SJCRH30 (cell line): Measurements from ENCODE around the gene CRIM1. TPM values are rescaled to one million over a fixed set of nuclear protein-coding genes. Genes with fewer than 3 reads are reported as not detected.

ENCODE experiments used
- DNase-seq, 2 experiments: peaks; one replicate each; pipeline ENCODE4 v3.0.0-alpha.2; 2015 to 2020
- H3K27ac ChIP-seq: fragments of 250-450 bp; sonication (Bioruptor Pico); 2 replicates; pipeline ENCODE4 v1.5.1; 2020; ENCODE audit warnings: mild to moderate bottlenecking, moderate library complexity
- H3K27me3 ChIP-seq: fragments of 250-450 bp; sonication (Bioruptor Pico); 2 replicates; pipeline ENCODE4 v1.5.1; 2020; ENCODE audit warnings: mild to moderate bottlenecking, moderate library complexity
- H3K36me3 ChIP-seq: fragments of 250-450 bp; sonication (Bioruptor Pico); 2 replicates; pipeline ENCODE4 v1.5.1; 2020; ENCODE audit warnings: mild to moderate bottlenecking, moderate library complexity
- H3K4me1 ChIP-seq: fragments of 250-450 bp; sonication (Bioruptor Pico); 2 replicates; pipeline ENCODE4 v1.5.1; 2020; ENCODE audit warnings: mild to moderate bottlenecking, moderate library complexity
- H3K4me3 ChIP-seq: fragments of 250-450 bp; sonication (Bioruptor Pico); 2 replicates; pipeline ENCODE4 v1.5.1; 2020; ENCODE audit warnings: mild to moderate bottlenecking, moderate library complexity
- H3K9me3 ChIP-seq: fragments of 250-450 bp; sonication (Bioruptor Pico); replicated peaks from 2 replicates; pipeline ENCODE4 v1.5.1; 2020; ENCODE audit warnings: mild to moderate bottlenecking, moderate library complexity
- total RNA-seq: library from RNA; depleted of rRNA; stranded (reverse); fragments of >200 nt; shearing (Covaris generic); gene quantifications from 2 replicates; pipeline ENCODE4 v1.2.3, GENCODE V29; 2014

The CRIM1 gene
- total RNA-seq, 1 experiment from 2014 or later: 12.6 TPM

DNA sequence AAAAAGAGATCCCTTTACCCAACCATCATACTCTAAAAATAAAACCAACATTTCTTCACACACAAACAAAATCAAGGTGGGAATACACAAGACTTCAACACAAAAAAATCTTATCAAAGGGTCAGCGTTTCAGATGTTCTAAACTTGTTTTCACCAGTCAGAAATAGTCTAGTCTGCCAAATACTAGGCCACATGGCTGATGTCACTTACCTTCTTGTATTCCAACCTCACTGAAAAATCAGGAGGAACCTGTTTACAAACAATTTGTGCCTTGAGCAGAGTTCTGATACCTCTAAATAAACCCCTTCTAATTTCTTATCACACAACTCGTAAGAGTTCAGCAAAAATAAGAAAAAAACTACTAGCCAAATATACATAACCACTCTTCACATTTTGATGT lies 222.3 kb downstream of the CRIM1 start:
- no peaks in the 10 kb centered on the region for H3K9me3 ChIP-seq
- no peak for DNase-seq
- H3K4me3 ChIP-seq: no peak overlapping the region
- H3K4me1 ChIP-seq: no peaks in the 10 kb centered on the region
- H3K27me3 ChIP-seq: no peaks in the 10 kb centered on the region
- H3K36me3 ChIP-seq: peaks cover 53% of the 10 kb centered on the region
- no peak overlapping the region for H3K27ac ChIP-seq

DNA sequence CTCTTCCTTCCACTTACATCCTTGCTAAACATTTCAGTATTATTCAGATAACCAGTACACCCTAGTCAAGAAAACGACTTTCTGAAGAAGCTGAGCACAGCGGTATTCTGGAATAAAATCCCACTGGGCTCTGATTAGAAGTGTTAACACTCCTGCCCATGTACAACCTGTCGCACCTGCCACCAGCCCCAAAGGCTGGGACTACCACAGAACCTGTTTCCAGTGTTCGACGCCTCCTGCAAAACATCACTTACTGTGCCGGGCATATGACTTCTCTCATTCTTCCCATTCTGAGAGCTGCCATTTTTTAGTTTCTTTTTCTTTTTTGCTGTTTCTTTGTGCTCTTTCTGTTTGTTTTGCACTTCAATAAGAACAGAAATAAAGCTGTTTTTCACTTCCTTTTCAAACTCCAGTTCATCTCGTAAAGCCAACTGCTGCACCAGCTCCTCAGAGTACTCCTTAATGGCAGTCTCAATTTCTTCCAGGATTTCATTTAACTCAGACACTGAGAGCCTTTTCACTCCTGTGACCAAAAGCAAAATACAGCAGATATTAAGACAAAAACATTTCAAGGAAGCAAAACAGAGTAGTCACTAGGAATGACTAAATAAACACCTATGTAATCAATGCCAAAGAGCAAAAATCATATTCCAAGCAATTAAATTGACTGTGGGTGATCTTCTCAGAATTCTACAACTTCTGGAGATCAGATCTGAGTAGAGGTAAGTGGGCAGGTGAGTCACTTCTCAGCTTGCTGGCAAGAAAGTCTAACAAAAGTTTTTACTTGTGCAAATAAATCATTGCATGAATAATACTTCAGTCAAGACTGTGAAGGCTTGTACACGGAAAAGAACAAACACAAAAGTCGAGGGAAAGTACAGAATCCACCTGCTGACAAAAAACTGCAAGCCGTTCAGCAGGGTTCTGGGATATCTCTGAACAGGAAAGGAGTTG lies 223.0 kb downstream of the CRIM1 start:
- DNase-seq: no peak
- no peak overlapping the region for H3K4me3 ChIP-seq
- H3K27ac ChIP-seq: no peak overlapping the region
- H3K4me1 ChIP-seq: no peaks in the 10 kb centered on the region
- H3K9me3 ChIP-seq: no peaks in the 10 kb centered on the region
- H3K27me3 ChIP-seq: no peaks in the 10 kb centered on the region
- peaks cover 57% of the 10 kb centered on the region for H3K36me3 ChIP-seq

DNA sequence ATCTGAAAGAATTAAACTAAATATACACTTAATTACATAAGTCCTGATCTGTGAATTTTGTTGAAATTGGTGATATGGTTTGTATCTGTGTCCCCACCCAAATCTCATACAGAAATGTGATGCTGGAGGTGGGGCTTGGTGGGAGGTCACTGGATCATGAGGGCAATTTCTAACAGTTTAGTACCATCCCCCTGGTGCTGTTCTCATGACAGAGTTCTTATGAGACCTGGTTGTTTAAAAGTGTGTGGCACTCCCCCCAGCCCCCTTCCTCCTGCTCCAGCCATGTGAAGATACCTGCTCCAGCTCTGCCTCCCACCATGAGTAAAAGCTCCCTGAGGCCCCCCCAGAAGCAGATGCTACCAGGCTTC lies 223.7 kb downstream of the CRIM1 start:
- peaks cover 56% of the 10 kb centered on the region for H3K36me3 ChIP-seq
- H3K27me3 ChIP-seq: no peaks in the 10 kb centered on the region
- H3K27ac ChIP-seq: no peak overlapping the region
- no peaks in the 10 kb centered on the region for H3K4me1 ChIP-seq
- no peak for DNase-seq
- no peaks in the 10 kb centered on the region for H3K9me3 ChIP-seq
- no peak overlapping the region for H3K4me3 ChIP-seq

DNA sequence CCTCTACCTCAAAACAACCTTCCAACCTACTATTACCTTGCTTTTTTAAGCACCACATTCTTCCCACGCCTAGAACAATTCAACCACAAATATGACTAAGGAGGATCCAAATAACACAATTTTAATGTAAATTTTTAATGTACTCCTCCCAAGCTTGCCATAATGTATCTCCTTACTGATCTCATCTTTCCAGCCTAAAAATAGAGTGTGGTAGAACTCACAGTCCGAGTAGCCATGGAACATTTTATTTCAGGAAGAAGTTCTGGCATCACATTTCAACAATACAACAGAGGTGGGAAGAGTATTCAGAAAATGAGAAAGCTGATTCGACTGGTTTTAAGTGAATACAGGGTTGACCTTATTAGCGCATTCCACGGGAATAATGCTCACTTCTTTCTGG lies 227.0 kb downstream of the CRIM1 start:
- no peak for DNase-seq
- H3K4me3 ChIP-seq: no peak overlapping the region
- H3K27ac ChIP-seq: no peak overlapping the region
- H3K36me3 ChIP-seq: peaks cover 61% of the 10 kb centered on the region
- no peaks in the 10 kb centered on the region for H3K9me3 ChIP-seq
- no peaks in the 10 kb centered on the region for H3K4me1 ChIP-seq
- H3K27me3 ChIP-seq: no peaks in the 10 kb centered on the region

DNA sequence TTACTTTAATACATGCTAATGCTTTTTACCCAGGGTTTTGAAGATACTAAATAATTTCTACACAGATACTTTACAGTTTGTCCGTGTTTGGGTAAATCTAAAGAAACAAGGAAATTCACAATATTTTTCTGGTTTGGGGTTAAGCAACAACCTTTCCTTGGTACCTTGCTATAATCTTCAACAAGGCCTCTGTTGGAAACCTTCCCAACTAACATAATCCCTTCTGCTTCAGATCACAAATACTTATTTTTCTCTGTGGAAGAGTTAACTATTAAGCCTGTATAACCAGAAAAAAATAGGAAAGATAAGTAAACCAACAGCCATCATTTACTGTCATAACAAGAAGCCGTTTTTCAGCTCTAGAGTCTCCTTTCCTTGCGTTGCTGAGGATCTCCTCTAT lies 227.4 kb downstream of the CRIM1 start:
- no peak overlapping the region for H3K4me3 ChIP-seq
- no peaks in the 10 kb centered on the region for H3K4me1 ChIP-seq
- H3K36me3 ChIP-seq: peaks cover 58% of the 10 kb centered on the region
- H3K9me3 ChIP-seq: no peaks in the 10 kb centered on the region
- no peaks in the 10 kb centered on the region for H3K27me3 ChIP-seq
- H3K27ac ChIP-seq: no peak overlapping the region
- no peak for DNase-seq

DNA sequence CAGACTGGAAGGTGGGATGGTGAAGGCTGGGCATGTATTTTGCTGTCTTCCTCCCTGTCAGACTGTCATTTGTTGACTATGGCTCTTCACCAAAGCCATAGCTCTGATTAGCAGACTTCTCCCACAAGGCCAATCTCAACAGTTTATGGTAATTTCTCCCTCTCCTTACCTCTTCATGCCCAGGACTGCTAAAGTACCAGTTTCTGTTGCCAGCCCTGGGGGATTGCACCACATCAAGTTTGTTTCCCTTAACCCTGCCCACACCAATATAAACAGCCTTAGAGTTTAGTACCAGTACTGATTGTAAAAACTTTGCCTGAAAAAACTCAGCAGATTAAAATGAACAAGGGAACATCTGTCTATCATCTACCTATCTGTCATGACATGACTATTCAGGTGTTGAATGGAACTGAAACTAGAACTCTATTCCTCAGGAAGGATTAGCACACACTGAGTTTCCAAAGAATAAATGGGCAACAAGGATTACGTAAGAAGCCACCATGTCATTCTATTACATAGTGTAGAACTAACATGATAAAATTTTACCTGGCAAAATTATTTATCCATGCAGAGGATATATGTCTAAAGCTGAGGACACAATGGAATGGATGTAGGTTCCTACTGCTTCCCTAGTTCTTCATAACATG lies 228.7 kb downstream of the CRIM1 start:
- H3K27ac ChIP-seq: no peak overlapping the region
- no peaks in the 10 kb centered on the region for H3K4me1 ChIP-seq
- peaks cover 53% of the 10 kb centered on the region for H3K36me3 ChIP-seq
- no peak for DNase-seq
- H3K9me3 ChIP-seq: no peaks in the 10 kb centered on the region
- H3K4me3 ChIP-seq: no peak overlapping the region
- no peaks in the 10 kb centered on the region for H3K27me3 ChIP-seq

DNA sequence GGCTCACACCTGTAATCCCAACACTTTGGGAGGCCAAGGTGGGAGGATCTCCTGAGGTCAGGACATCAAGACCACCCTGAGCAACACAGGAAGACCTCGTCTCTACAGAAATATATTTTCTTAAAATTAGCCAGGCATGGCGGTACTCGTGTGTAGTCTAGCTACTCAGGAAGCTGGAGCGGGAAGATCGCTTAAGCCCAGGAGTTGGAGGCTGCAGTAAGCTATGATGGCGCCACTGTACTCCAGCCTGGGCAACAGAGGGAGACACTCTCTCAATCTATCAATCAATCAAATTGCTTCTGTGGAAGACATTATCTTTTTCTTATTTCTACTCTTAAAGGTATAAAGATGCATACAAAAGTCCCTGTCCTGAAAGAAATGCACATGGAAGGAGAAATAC lies 231.1 kb downstream of the CRIM1 start:
- no peaks in the 10 kb centered on the region for H3K27me3 ChIP-seq
- no peak overlapping the region for H3K4me3 ChIP-seq
- peaks cover 31% of the 10 kb centered on the region for H3K36me3 ChIP-seq
- H3K27ac ChIP-seq: no peak overlapping the region
- no peak for DNase-seq
- H3K9me3 ChIP-seq: no peaks in the 10 kb centered on the region
- H3K4me1 ChIP-seq: no peaks in the 10 kb centered on the region

DNA sequence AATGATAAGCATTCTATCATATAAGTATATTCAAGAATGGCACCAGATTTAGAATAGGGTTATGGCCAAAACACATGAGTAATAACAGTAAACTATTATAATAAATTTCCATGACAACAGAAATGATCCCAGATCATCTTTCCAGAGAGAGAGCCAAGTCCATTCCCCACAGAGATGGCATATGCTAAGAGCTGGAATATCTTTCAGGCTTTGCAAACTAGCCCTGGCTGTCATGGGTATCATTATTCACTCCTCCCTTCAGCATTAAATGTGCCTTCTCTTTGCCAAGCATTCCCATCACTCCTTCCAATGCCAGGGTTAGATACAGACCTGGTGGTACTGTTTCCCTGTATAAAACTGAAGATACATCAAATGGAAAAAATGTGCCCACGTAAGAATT lies 231.5 kb downstream of the CRIM1 start:
- Histone ChIP-seq H3K9me3 (no peaks in the 10 kb centered on the region), H3K4me1 (no peaks in the 10 kb centered on the region), H3K36me3 (peaks cover 31% of the 10 kb centered on the region), H3K27me3 (no peaks in the 10 kb centered on the region), H3K4me3 (no peak overlapping the region), H3K27ac (no peak overlapping the region)
- DNase-seq: no peak

DNA sequence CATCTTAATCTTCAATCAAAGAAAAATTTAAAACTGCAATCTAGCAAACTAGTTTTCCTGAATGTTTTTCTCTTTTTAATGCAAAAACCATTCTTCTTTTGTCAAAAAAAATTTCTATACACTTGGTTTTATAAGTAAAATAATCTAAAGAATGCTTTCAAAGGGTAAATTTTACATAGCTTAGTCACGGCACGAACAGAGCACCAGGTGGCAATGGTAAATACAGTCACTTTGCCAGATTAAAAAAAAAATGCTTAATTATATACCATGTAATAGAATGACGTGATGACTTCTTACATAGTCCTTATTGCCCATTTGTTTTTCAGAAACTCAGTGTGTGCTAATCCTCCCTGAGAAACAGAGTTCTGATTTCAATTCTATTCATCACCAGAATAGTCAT lies 232.0 kb downstream of the CRIM1 start:
- DNase-seq: no peak
- H3K4me1 ChIP-seq: no peaks in the 10 kb centered on the region
- no peaks in the 10 kb centered on the region for H3K9me3 ChIP-seq
- H3K27me3 ChIP-seq: no peaks in the 10 kb centered on the region
- peaks cover 27% of the 10 kb centered on the region for H3K36me3 ChIP-seq
- H3K27ac ChIP-seq: no peak overlapping the region
- H3K4me3 ChIP-seq: no peak overlapping the region

DNA sequence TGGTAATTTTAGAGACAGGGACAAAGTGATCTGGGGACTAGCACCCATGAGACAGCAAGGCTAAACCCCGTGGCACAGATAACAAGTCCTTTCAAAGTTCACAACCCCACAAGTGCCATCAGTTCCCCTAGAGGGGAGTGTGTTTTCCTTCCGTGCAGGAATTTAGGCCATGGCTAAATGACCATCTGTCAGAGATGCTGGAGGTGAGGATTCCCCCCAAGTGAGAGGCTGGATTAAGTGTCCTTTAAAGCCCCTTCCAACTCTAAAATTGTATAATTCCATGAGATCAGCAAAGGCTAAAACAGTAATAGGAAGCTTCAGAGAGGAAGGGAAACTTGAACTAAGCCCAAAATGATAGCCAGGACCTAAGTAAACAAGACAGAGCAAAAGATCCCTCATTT lies 233.7 kb downstream of the CRIM1 start:
- Histone ChIP-seq H3K4me3 (no peak overlapping the region), H3K27ac (no peak overlapping the region), H3K4me1 (no peaks in the 10 kb centered on the region), H3K9me3 (no peaks in the 10 kb centered on the region), H3K36me3 (peaks cover 20% of the 10 kb centered on the region), H3K27me3 (no peaks in the 10 kb centered on the region)
- no peak for DNase-seq

DNA sequence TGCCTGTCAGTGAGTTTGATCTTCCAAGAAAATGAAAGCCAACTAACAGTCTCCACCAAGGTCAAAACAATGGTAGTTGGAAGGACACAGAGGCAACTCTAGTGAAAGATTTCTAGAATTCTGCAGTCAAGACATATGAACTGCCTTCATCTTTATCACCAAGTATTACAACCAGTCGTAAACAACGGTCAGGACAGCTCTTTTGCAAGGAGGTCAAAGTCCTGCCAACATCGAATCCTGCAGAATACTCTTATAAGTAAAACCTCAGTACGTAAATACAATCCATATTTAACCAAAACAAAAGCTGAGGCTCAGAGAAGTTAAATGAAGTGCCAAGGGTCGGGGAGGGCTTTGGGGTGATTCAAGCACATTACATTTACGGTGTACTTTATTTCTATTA lies 239.3 kb downstream of the CRIM1 start:
- no peak overlapping the region for H3K27ac ChIP-seq
- no peaks in the 10 kb centered on the region for H3K27me3 ChIP-seq
- no peak for DNase-seq
- H3K9me3 ChIP-seq: no peaks in the 10 kb centered on the region
- H3K4me3 ChIP-seq: no peak overlapping the region
- H3K4me1 ChIP-seq: peaks cover 8% of the 10 kb centered on the region
- H3K36me3 ChIP-seq: no peaks in the 10 kb centered on the region; the same call in 1 of the 2 replicates

DNA sequence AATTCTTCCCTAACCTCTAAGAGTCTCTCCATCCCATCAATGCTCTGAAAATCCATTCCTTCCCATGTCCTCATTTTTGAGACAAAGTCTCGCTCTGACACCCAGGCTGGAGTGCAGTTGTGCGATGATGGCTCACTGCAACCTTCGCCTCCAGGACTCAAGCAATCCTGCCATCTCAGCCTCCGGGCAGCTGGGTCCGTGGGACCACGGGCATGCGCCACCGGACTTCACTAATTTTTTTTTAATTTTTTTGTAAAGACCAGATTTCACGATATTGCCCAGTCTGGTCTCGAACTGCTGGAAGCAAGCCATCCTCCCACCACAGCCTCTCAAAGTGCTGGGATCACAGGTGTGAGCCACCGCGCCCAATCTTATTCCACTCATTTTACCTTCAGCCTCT lies 240.8 kb downstream of the CRIM1 start:
- H3K4me3 ChIP-seq: no peak overlapping the region
- no peaks in the 10 kb centered on the region for H3K27me3 ChIP-seq
- H3K36me3 ChIP-seq: no peaks in the 10 kb centered on the region; the same call in 1 of the 2 replicates

DNA sequence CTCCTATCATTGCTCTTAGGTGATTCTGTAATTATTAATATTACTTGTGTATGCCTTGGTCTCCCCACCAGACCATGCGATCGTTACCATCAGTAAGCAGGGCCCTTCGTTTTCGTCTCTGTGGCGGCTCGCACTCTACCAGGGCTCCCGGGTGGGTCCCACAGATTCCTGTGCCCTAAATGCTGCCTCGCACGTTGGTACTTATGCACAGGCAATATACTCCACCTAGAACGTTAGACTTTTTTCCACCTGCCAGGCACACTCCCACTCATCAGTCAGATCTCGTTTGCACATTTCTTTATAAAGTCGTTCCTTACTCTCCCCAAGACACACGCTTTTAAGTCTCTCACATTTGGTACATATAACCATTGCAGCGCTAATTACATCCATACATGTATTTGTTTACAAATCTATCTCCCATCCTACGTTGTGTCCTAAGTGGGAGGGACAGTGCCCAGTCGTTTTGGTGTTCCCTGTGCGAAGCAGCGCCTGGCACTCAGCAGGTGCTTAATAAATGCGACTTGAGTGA lies 241.5 kb downstream of the CRIM1 start:
- no peak for DNase-seq
- Histone ChIP-seq H3K9me3 (no peaks in the 10 kb centered on the region), H3K27ac (peak overlapping the region; percentile 71), H3K36me3 (no peaks in the 10 kb centered on the region; the same call in 1 of the 2 replicates), H3K27me3 (no peaks in the 10 kb centered on the region), H3K4me3 (peak overlapping the region; percentile 99), H3K4me1 (peaks cover 8% of the 10 kb centered on the region)

More for the DNA sequence above, 240.8 kb downstream of the CRIM1 start:
- DNase-seq: no peak
- Histone ChIP-seq H3K4me1 (peaks cover 8% of the 10 kb centered on the region), H3K9me3 (no peaks in the 10 kb centered on the region), H3K27ac (no peak overlapping the region)

DNA sequence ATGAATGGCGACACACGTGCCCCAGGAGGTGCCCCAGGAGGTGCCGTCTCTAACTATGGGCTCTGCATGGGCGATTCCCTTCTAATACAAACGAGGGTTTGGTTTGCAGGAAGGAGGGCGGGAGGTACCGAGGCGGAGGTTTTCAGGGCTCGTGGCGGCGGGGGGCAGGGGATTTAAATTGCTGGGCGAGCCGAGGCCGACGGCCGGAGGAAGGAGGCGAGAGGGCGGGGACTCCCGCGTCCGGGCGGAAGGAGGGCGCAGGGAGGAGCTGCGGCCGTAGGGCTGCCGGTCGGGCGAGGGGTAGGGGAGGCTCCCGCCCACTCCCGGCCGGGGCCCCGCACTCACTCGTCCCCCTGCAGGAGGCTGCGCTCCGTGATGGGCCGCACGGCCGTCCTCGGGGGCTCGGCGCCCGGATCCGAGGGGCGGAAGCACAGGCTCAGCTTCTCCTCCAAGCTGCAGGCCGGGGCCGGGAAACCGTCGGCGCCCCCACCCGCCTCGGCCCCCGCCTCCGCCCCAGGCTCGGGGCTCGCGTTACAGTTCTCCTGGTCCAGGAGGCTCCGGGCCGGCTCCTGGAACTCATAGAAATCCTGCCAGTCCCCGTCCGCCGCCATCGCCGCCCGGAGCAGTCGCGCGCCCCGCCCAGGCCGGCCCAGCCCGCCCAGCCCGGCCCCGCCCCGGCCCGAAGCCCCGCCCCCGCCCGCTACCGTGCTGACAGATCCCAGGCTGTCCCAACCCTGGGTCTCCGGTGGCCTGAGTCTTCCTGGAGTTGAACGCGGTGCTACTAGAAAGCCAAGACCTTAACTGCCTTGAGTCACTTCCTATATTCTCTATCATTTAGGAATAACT lies 242.2 kb downstream of the CRIM1 start, which contains the start of gene FEZ2:
TSS of gene FEZ2 (minus strand) at position 637 of the 846 bp plus-strand sequence. CDS start at position 611, 26 bp downstream.
- DNase-seq: peak; percentile 89
- Histone ChIP-seq H3K27ac (peak within 1 kb of the TSS; percentile 71), H3K4me1 (peaks cover 8% of the 10 kb centered on the region), H3K27me3 (no peaks in the 10 kb centered on the region), H3K4me3 (peak within 1 kb of the TSS; percentile 99), H3K9me3 (no peaks in the 10 kb centered on the region), H3K36me3 (no peaks in the 10 kb centered on the region; the same call in 1 of the 2 replicates)
